NCI-H2107 treated with DMSO at 0.1 percent for 48 hours (cell line): Measurements from ENCODE around the gene NAPA.

Experiments used
- DNase-seq: peaks from one replicate; lab custom pipeline; 2025; ENCODE audit not compliant: unreplicated experiment; lab: John Stamatoyannopoulos, UW

The NAPA gene

GRCh38 chr19:47523473-47523872 is 8.6 kb upstream of the NAPA start:
- no peak for DNase-seq

GRCh38 chr19:47521473-47522180 is 6.8 kb upstream of the NAPA start:
- no peak for DNase-seq

- DNase-seq, result no peak
These were observed 6.0 kb upstream of the NAPA start for GRCh38 chr19:47520839-47521238.

- no peak for DNase-seq
These were observed 5.5 kb upstream of the NAPA start for GRCh38 chr19:47520343-47520806.

- DNase-seq, result no peak
These were observed 4.0 kb upstream of the NAPA start for GRCh38 chr19:47518854-47519253.

- no peak for DNase-seq
These were observed 3.3 kb upstream of the NAPA start for GRCh38 chr19:47518139-47518538.

GRCh38 chr19:47514151-47514868 is 553 bp downstream of the NAPA start:
- DNase-seq, result no peak

GRCh38 chr19:47512948-47513319 is 1.9 kb downstream of the NAPA start:
- no peak for DNase-seq

- DNase-seq, result no peak
These were observed 2.5 kb downstream of the NAPA start for GRCh38 chr19:47512183-47512947.

GRCh38 chr19:47511681-47512080 is 3.2 kb downstream of the NAPA start:
- DNase-seq, result no peak

GRCh38 chr19:47511128-47511517 is 3.7 kb downstream of the NAPA start:
- no peak for DNase-seq

GRCh38 chr19:47510516-47511127 is 4.2 kb downstream of the NAPA start:
- DNase-seq, result no peak

- DNase-seq, result no peak
These were observed 4.9 kb downstream of the NAPA start for GRCh38 chr19:47509973-47510372.

- DNase-seq, result no peak
These were observed 5.6 kb downstream of the NAPA start for GRCh38 chr19:47509170-47509847.

- no peak for DNase-seq
These were observed 6.1 kb downstream of the NAPA start for GRCh38 chr19:47508721-47509120.

GRCh38 chr19:47507924-47508553 is 6.8 kb downstream of the NAPA start:
- no peak for DNase-seq

- DNase-seq, result no peak
These were observed 7.9 kb downstream of the NAPA start for GRCh38 chr19:47507012-47507411.

- no peak for DNase-seq
These were observed 8.4 kb downstream of the NAPA start for GRCh38 chr19:47506459-47506858.

GRCh38 chr19:47505506-47505905 is 9.4 kb downstream of the NAPA start:
- no peak for DNase-seq

- no peak for DNase-seq
These were observed 11.1 kb downstream of the NAPA start for GRCh38 chr19:47503826-47504150.
